ENCODE results near the gene MYPOP. TPM values are rescaled to one million over a fixed set of nuclear protein-coding genes. Genes with fewer than 3 reads are reported as not detected.
A peak's percentile ranks its signal among the peaks of the same experiment; 100 is the strongest.

The MYPOP gene
- total and polyA plus RNA-seq, 2 of the 13 experiments (the other 11 are each of a cell fraction or from before 2014, with no cell fraction given): 2.3 to 2.7 TPM

DNA sequence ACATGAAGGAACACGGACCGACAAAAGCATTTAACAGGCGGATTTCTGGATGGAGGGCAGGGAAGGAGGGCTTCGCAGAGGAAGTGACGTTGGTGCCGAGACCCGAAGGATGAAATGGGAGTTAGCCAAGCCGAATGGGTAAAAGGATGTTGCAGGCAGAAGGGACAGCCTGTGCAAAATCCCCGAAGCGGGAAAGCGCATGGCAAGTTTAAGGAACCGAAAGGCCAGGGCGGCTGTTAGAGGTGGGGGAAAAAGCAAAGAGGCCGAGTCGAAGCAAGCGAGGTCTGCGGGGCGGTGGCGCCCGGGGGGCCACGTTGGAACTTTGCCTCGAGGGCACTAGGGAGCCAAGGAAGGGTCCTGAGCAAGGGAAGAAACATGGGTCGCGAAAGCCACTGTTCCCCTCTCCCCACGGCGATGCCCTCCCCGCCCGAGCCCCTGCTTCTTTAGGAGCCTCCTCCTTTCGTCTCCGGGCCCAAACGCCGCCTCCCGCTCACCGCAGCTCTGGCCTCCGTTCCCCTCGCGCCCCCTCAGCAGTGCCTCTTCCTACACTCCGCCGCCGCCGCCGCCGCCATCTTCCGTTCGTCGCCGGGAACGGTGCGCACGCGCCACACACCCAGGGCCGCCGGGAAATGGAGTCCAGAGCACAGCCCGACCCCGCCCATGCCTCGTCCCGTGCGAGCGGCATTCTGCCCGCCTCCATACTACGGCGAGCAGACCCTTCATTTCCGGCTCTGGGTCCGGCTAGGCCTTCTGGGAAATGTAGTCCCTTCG is 39.7 kb downstream of the MYPOP start, which contains the start of gene SYMPK (continued):
- TF ChIP-seq SNAPC2 (CRISPR knock-in tag; IDR thresholded peaks at IDR 0.05) (no peak), RCOR2 (CRISPR knock-in tag; IDR thresholded peaks at IDR 0.05) (no peak), FOSL1 (CRISPR knock-in tag; IDR thresholded peaks at IDR 0.05; ENCODE audit: borderline replicate concordance) (no peak), SP2 (CRISPR knock-in tag; IDR thresholded peaks at IDR 0.05) (peak; percentile 77), TBL1XR1 (IDR thresholded peaks at IDR 0.05; ENCODE audit: borderline replicate concordance, low read length, partially characterized antibody) (peak; percentile 54), MYC (CRISPR knock-in tag; IDR thresholded peaks at IDR 0.05; ENCODE audit: borderline replicate concordance) (peak; percentile 70), KDM4B (CRISPR knock-in tag; IDR thresholded peaks at IDR 0.05) (peak; percentile 48; the same call in 1 of the 2 replicates), GABPA (IDR thresholded peaks at IDR 0.05; ENCODE audit: low read depth, low read length) (peak; percentile 91), GABPA (CRISPR knock-in tag; IDR thresholded peaks at IDR 0.05; ENCODE audit: low read depth) (peak; percentile 97), TCF12 (IDR thresholded peaks at IDR 0.05) (no peak), TCF12 (CRISPR knock-in tag; IDR thresholded peaks at IDR 0.05) (no peak), ZNF430 (CRISPR knock-in tag; IDR thresholded peaks at IDR 0.05) (peak; percentile 60; the same call in 1 of the 2 replicates), SAFB2 (CRISPR knock-in tag; IDR thresholded peaks at IDR 0.05; ENCODE audit: borderline replicate concordance, low read depth) (no peak), ZNF136 (CRISPR knock-in tag; IDR thresholded peaks at IDR 0.05; ENCODE audit: low read depth) (no peak), ZNF570 (CRISPR knock-in tag; IDR thresholded peaks at IDR 0.05; ENCODE audit: borderline replicate concordance) (no peak), ZFY (CRISPR knock-in tag; IDR thresholded peaks at IDR 0.05) (peak; percentile 69; the same call in 1 of the 2 replicates), SP140L (CRISPR knock-in tag; IDR thresholded peaks at IDR 0.05; ENCODE audit: borderline replicate concordance) (no peak)
- TF ChIP-seq, protein P1, sequence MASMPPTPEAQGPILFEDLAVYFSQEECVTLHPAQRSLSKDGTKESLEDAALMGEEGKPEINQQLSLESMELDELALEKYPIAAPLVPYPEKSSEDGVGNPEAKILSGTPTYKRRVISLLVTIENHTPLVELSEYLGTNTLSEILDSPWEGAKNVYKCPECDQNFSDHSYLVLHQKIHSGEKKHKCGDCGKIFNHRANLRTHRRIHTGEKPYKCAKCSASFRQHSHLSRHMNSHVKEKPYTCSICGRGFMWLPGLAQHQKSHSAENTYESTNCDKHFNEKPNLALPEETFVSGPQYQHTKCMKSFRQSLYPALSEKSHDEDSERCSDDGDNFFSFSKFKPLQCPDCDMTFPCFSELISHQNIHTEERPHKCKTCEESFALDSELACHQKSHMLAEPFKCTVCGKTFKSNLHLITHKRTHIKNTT (CRISPR knock-in tag; IDR thresholded peaks at IDR 0.05): no peak
- TF ChIP-seq, protein P2, sequence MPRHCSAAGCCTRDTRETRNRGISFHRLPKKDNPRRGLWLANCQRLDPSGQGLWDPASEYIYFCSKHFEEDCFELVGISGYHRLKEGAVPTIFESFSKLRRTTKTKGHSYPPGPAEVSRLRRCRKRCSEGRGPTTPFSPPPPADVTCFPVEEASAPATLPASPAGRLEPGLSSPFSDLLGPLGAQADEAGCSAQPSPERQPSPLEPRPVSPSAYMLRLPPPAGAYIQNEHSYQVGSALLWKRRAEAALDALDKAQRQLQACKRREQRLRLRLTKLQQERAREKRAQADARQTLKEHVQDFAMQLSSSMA (CRISPR knock-in tag; IDR thresholded peaks at IDR 0.05): peak; percentile 37; the same call in 1 of the 2 replicates
- TF ChIP-seq, protein P3, sequence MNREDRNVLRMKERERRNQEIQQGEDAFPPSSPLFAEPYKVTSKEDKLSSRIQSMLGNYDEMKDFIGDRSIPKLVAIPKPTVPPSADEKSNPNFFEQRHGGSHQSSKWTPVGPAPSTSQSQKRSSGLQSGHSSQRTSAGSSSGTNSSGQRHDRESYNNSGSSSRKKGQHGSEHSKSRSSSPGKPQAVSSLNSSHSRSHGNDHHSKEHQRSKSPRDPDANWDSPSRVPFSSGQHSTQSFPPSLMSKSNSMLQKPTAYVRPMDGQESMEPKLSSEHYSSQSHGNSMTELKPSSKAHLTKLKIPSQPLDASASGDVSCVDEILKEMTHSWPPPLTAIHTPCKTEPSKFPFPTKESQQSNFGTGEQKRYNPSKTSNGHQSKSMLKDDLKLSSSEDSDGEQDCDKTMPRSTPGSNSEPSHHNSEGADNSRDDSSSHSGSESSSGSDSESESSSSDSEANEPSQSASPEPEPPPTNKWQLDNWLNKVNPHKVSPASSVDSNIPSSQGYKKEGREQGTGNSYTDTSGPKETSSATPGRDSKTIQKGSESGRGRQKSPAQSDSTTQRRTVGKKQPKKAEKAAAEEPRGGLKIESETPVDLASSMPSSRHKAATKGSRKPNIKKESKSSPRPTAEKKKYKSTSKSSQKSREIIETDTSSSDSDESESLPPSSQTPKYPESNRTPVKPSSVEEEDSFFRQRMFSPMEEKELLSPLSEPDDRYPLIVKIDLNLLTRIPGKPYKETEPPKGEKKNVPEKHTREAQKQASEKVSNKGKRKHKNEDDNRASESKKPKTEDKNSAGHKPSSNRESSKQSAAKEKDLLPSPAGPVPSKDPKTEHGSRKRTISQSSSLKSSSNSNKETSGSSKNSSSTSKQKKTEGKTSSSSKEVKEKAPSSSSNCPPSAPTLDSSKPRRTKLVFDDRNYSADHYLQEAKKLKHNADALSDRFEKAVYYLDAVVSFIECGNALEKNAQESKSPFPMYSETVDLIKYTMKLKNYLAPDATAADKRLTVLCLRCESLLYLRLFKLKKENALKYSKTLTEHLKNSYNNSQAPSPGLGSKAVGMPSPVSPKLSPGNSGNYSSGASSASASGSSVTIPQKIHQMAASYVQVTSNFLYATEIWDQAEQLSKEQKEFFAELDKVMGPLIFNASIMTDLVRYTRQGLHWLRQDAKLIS (CRISPR knock-in tag; IDR thresholded peaks at IDR 0.05): no peak
- TF ChIP-seq, protein P4, sequence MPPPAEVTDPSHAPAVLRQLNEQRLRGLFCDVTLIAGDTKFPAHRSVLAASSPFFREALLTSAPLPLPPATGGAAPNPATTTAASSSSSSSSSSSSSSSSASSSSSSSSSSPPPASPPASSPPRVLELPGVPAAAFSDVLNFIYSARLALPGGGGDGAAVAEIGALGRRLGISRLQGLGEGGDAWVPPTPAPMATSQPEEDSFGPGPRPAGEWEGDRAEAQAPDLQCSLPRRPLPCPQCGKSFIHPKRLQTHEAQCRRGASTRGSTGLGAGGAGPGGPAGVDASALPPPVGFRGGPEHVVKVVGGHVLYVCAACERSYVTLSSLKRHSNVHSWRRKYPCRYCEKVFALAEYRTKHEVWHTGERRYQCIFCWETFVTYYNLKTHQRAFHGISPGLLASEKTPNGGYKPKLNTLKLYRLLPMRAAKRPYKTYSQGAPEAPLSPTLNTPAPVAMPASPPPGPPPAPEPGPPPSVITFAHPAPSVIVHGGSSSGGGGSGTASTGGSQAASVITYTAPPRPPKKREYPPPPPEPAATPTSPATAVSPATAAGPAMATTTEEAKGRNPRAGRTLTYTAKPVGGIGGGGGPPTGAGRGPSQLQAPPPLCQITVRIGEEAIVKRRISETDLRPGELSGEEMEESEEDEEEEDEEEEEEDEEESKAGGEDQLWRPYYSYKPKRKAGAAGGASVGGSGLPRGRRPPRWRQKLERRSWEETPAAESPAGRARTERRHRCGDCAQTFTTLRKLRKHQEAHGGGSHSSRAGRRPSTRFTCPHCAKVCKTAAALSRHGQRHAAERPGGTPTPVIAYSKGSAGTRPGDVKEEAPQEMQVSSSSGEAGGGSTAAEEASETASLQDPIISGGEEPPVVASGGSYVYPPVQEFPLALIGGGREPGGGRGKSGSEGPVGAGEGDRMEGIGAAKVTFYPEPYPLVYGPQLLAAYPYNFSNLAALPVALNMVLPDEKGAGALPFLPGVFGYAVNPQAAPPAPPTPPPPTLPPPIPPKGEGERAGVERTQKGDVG (CRISPR knock-in tag; IDR thresholded peaks at IDR 0.05; ENCODE audit: borderline replicate concordance): peak; percentile 46; the same call in 1 of the 2 replicates
